PC-9 (cell line): ENCODE measurements around the gene ATXN7.

ENCODE experiments used
- EZH2 ChIP-seq: fragments of 200-600 bp; sonication (generic); IDR thresholded peaks from 2 replicates; pipeline ENCODE4 v1.8.0; 2017; ENCODE audit warnings: antibody characterized with exemption, low read depth
- TF ChIP-seq, protein P1 (sequence below): fragments of 200-600 bp; sonication (generic); conservative IDR thresholded peaks from 2 replicates; pipeline ENCODE4 v1.6.1; 2017; ENCODE audit warnings: mixed run types, antibody characterized with exemption, mild to moderate bottlenecking, moderate library complexity

DNA sequence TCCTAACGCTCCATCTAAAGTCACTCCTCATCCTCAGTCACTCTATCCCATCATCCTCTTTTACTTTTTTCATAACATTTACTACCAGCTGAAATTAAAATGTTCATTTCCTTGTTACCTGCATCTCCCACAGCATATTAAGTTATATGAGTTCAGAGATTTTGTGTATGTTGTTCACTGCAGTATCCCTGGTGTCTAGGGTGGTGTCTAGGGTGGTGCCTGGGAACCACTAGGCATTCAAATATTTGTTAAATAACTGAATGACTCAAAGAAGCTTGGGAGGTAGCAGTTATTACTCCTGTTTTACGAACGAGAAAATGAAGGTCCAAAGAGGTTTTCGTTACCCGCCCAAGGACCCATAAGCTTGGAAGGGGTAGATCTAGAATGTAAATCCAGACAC lies 46.4 kb upstream of the ATXN7 start:
- TF ChIP-seq, protein P1, sequence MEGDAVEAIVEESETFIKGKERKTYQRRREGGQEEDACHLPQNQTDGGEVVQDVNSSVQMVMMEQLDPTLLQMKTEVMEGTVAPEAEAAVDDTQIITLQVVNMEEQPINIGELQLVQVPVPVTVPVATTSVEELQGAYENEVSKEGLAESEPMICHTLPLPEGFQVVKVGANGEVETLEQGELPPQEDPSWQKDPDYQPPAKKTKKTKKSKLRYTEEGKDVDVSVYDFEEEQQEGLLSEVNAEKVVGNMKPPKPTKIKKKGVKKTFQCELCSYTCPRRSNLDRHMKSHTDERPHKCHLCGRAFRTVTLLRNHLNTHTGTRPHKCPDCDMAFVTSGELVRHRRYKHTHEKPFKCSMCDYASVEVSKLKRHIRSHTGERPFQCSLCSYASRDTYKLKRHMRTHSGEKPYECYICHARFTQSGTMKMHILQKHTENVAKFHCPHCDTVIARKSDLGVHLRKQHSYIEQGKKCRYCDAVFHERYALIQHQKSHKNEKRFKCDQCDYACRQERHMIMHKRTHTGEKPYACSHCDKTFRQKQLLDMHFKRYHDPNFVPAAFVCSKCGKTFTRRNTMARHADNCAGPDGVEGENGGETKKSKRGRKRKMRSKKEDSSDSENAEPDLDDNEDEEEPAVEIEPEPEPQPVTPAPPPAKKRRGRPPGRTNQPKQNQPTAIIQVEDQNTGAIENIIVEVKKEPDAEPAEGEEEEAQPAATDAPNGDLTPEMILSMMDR, result no peak
- TF ChIP-seq EZH2, result no peak
